Hypothalamus (tissue), 51 donors: Measurements from ENCODE around the gene DPYD.

ENCODE experiments used
- DNase-seq, 51 donors: peaks; one replicate each; lab custom pipeline; 2025; lab: John Stamatoyannopoulos, UW

The DPYD gene

DNA sequence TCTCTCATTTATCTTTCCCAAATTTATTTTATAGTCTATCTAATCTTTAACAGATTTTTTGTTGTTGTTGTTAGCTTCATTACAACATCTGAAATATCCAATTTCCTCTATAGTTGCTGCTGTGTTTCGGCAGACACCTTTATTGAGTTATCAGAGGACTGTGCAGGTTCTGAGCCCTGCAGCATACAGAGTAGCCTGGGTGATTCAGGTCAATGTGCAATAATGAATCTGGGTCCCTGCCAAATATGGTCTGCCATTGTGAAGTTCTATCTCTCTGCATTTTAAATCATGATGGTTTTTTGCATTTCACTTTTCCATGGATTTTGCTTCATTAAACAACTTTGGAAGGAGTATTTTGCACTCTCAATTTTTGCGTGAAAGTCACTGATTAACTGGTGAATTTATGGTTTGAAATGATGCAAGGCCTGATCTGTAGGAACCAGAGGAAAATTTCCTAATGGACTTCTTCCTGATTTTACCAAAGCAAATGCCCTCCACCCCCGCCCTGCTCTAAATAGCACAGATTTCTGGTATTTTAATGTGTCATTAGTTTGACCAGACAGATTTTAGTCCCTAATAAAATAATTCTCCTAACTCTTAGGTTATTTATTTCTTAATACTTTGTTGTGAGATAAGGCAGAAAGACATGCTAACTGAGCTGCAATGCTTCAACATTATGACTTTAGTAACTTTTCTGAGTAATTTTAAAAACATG, 797.0 kb downstream of the DPYD start:
- DNase-seq, result no peak

DNA sequence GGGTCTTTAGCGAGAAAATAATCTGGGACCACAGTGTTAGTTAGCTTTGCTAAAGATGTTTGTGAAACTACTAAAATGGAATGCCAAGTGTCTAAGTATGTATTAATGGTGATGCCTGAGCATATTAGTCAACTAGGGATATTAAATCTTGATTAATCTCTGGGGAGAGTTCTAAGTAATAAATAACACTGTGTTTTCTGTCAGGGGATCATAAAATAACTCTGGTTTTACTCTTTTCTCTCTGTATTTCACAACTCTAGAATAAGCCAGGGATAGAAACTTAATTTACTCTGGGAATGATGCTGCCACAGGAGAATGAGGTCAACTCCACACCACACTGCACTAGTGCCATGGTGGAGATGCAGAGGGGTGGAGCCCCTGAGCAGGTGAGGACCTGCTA, 800.0 kb downstream of the DPYD start:
- DNase-seq, result no peak

DNA sequence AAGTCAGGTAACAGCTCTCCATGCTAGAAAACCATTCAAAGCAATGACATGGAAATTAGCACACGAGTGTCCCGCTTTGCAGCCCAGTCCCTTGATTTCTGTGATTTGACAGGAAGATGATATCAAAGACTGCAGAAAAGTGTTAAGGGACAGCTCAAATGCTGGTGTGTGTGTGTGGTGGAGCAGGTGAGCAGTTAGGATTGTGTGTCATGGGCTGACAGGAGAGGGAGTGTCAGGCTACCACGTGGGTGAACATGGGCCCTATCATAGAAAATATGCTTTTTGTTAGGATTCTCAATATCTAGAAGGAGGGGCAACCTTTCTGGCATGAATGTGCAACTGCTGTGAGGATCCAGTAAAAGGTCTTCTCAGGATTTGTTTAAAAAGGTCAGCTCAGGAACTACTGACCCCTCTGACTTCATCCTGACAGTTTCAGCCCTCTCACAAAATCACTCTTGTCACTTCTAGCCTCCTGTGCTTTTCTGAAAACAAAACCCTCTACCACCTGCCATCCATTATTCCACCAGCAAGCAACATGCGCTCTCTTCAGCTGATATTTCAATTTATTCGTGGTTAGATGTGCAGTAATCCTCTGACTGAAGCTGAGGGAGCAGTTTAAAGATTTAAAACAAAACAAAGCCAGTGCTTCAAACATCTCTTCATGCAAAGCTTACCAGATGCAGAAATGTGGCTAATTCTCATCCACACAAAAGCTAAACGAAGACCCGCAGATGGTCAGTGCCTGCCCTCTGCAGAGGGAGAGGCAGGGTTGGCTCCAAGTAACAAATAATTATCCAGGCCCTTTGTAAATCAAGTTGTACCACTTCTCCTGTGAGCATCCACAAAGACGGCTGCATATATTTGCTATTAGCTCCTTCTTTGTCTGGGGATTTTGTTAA, 801.3 kb downstream of the DPYD start:
- peak in 1 of 51 donors; percentile 4 for DNase-seq

GRCh38 chr1:97114842-97115241, 806.0 kb downstream of the DPYD start:
- DNase-seq, result no peak

DNA sequence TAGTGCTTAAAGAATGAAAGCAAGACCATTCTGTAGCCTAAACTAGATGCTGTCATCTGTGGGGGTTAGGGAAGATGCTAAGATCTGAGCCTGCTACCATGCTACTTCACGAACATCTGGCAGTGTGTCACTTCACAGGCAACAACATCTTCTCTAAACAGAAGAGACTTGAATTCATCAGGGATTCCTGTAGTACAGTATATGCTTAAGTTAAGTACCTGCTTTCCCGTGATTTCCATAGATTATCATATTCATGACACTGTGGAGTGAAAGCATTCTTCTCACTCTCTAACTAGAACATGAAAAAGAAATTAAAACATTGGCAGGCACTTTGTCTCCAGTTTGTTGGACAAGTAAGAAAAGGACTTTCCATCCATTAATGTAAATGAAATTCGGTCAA, 808.4 kb downstream of the DPYD start:
- DNase-seq, result no peak

DNA sequence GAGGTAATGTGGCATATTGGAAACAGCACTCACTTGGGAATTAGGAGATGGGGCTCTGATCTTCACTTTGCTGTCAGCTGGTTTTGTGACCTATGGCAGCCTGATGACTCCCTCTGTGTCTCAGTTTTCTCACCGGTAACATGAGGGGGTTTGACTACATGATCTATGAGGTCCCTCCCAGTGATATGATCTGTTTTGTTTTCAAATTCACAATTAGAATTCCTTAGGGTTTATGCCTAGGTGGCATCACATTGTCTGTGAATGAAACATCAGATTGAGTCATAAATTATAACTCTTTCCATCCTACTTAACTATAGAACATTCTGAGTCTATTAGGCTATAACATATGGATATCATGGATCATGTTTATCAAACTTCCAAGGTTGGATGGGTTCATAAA, 812.7 kb downstream of the DPYD start:
- no peak for DNase-seq

DNA sequence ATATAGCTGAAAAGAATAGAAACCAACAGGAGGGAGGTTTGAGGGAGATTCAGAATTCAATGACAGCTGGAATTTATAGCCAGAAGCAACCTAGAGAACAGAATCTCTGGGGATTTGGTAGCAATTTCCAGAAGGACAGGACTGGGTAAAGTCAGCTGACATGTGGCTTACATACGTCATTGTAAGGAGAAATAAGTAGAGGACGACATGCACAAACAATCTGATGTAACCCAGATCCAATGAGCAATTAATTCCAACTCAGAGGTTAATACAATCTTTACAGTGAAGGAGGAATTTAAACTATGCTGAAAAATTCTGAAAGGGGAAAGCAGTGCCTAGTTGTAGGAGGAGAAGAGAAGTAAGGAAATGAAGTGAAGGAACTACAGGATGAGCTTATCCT, 815.3 kb downstream of the DPYD start:
- DNase-seq, result no peak

DNA sequence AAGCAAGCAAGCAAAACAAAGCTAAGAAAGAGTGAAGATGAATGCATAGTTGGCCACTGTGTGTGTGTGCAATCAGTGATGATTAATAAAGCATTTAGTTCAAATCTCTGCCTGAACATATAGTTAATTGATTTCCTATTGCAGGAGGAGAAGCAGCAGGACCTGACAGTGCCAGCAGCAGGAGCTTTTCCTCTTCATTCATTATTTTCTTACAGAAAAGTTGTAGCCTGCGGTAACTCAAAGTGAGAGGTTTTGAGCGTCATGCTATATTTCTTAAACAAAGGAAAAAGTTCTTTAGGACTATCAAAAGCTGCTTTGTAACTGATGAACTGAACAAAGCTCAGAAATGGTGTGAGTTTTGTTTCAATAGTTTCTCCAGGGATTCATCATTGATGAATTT, 819.3 kb downstream of the DPYD start:
- no peak for DNase-seq

DNA sequence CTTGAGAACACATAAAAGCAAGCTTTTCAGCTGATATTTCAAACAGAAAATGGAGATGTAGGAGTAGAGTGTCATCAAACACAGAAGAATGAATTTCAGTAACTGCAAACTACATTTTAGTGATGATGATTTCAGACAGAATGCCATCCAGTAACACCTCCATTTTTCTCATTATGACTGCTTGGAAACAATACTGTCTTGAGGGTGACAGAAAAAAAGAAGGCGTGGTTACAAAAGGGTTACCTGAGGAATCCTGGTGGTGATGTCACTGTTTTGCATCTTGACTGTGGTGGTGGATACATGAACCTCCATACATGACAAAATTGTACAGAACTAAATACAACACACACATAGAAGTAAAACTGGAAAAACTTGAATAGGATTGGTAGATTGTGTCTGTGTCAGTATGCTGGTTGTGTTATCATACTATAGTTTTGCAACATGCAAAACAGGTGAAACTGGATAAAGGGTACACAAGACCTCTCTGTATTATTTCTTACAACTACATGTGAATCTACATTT, 823.4 kb downstream of the DPYD start:
- DNase-seq, result no peak

- no peak for DNase-seq
Observed at GRCh38 chr1:97095764-97096163, 825.1 kb downstream of the DPYD start.

DNA sequence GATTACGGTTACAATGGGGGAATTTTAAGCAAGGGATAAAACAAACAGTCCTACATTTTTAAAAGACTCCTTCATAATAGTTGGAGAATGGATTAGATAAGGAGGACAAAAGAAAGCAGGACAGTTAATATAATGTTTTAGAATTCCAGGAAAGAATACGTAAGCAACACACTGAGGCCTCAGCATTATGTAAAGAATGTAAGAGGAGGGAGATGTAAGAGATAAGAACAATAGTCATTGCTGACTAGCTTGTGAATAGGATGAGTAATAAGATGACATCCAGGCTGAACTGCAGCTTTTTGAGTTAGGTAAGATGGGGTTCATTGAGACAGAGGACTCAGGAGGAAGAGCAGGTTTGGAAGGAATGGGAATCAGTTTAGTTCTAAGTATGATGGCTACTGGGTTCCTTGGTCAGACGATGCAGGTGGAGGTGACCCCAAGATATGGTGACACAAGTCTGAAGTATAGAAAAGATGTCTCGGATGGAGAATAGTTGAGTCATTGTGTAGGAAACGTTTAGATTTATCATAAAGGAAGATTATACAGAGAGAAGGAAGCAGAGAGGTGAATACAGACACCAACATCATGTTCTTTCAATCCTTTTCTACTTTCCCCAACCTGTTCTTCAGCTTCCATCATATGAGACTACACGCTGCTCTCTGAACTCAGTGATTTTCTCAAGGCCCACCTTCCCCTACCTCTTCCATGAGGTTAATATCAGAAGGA, 826.4 kb downstream of the DPYD start:
- no peak for DNase-seq

DNA sequence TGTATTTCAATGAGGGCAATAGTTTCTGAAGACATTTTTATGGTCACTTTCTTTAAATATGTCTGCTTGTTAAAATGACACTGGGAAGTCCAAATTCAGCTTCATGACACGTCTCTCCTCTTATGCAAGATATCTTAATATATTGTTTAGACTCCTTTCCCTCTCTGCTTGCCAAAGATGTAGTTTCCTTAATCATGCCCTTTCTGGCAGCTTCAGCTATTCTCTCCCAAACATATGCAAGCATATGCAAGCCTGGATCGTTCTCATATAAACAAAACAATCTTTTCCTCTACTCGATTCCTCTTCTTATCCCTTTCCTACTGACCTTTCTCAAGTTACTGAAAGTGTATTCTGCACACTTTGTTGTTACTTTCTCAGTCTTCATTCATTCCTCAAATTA, 827.1 kb downstream of the DPYD start:
- no peak for DNase-seq

GRCh38 chr1:97092824-97093223, 828.0 kb downstream of the DPYD start:
- DNase-seq, result no peak

- no peak for DNase-seq
Observed at GRCh38 chr1:97091679-97092078, 829.2 kb downstream of the DPYD start.

DNA sequence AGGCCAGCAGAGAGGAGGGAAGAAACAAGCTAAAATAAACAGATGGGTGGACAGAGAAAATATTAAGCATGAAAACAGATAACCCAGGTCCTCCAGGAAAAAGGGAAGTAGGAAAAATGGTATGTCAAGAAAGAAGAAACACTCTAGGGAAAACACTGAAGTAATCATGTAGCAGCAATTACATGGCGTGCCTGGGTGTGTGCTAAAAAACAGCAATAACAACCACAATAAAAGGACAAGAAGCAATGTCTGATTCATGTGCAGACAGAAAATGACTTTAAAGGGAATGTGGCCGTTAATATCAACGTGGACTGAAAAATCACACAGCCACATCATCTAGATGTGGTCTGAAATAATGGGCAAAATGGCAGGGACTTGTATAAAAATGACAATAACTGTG, 829.6 kb downstream of the DPYD start:
- DNase-seq, result no peak

- no peak for DNase-seq
Observed at GRCh38 chr1:97090725-97091124, 830.1 kb downstream of the DPYD start.

DNA sequence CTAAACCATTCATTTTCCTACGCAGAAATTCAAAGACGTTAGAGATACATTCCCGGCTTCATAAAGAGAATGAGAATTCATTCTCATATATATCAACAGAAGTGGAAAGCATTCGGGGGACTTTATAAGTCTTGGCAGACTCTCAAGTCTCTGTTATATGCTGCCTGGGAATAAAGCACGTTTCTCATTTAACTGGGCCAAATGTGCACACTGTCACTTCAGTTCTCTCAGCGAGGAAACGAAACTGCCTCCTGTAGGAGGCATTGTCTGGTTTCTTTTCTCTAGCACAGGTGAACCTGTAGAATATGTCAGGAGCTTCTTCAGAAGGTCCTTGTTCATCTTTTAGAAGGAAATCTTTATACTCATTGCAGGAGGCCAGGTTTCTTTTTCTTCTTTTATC, 831.7 kb downstream of the DPYD start:
- no peak for DNase-seq

DNA sequence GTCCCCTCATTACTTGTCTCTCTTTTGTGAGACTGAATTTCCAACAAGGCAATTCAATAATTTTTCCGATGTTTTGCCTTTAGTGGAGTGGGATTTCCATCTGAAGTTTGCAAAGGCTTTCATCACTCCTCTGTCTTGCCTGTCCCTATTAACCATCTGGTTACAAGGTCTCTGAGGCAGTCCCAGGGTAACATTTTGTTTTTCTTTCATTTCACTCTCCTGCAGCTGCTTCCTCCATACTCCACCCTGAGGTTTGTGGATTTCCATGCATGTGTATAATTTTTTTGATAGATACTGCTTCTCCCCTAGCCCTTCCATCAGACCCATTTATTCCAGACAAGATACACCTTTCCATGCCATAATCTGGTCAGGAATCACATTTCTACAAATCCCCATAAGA, 832.4 kb downstream of the DPYD start:
- DNase-seq, result no peak

GRCh38 chr1:97084546-97084945, 836.3 kb downstream of the DPYD start:
- DNase-seq, result no peak

- DNase-seq, result no peak
Observed at GRCh38 chr1:97082160-97082848, 838.5 kb downstream of the DPYD start.

DNA sequence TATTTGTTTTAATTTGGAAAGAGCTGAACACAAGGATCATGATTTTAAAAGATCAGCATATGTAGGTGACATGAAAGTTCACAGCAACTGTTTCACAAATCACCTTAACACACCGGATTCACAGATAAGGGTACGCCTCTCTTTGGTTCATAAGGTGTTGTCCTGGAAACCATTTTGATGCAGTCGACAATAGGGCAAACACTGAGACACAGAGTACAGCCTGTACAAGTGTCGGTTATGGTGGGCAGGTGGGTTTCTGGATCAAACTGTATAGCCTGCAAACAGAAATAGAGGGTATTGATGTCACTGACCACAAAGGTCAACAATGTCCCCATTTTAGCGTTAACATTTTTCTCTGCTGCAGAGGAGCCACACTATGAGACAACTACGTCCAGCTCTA, 842.0 kb downstream of the DPYD start:
- DNase-seq, result no peak
